Upper lobe of left lung (tissue), 6 donors: ENCODE measurements around the gene UTP25. TPM values are rescaled to one million over a fixed set of nuclear protein-coding genes. Genes with fewer than 3 reads are reported as not detected.

Experiments
- ATAC-seq, 2 donors: fragments of 200-7000 bp; cut with Tn5 transposase; one replicate each; pipeline ENCODE4 v1.9.1; 2022; ENCODE audit warnings: mild to moderate bottlenecking in 2 of 2, moderate library complexity in 2 of 2; ENCODE audit not compliant: low FRiP score in 2 of 2
- DNase-seq, 2 donors: peaks; one replicate each; pipeline ENCODE4 v3.0.0-alpha.2; 2019 to 2020
- H3K27ac ChIP-seq, 4 donors: fragments of 200-600 bp; sonication (generic); one replicate each; pipeline ENCODE4 v1.5.1; 2016 to 2019
- H3K27me3 ChIP-seq, 4 donors: fragments of 200-600 bp; sonication (generic); one replicate each; pipeline ENCODE4 v1.5.1; 2017 to 2019
- H3K36me3 ChIP-seq, 4 donors: fragments of 200-600 bp; sonication (generic); one replicate each; pipeline ENCODE4 v1.5.1; 2016 to 2019
- H3K4me1 ChIP-seq, 4 donors: fragments of 200-600 bp; sonication (generic); one replicate each; pipeline ENCODE4 v1.5.1; 2018 to 2019
- H3K4me3 ChIP-seq, 4 donors: fragments of 200-600 bp; sonication (generic); one replicate each; pipeline ENCODE4 v1.5.1; 2017 to 2019; ENCODE audit warnings: mild to moderate bottlenecking in 2 of 4, moderate library complexity in 1 of 4
- H3K9me3 ChIP-seq, 4 donors: fragments of 200-600 bp; sonication (generic); one replicate each; pipeline ENCODE4 v1.5.1; 2018 to 2019
- EP300 ChIP-seq, 4 donors: sonication (generic); formaldehyde crosslinking; IDR thresholded peaks; one replicate each; pipeline ENCODE4 v1.5.1; 2017; ENCODE audit warnings: antibody characterized with exemption in 4 of 4, control low read depth in 2 of 4
- POLR2A ChIP-seq, 4 donors: fragments of 450-650 bp; IDR thresholded peaks; one replicate each; pipeline ENCODE4 v1.5.1; 2016 to 2017; ENCODE audit warnings: antibody characterized with exemption in 4 of 4, mild to moderate bottlenecking in 2 of 4
- POLR2AphosphoS5 ChIP-seq, 2 donors: sonication (generic); formaldehyde crosslinking; IDR thresholded peaks; one replicate each; pipeline ENCODE4 v1.5.1; 2017; ENCODE audit warnings: antibody characterized with exemption in 2 of 2
- WGBS, 2 donors: methylation state at CpG; one replicate each; pipeline ENCODE4 v1.1.5; 2017 to 2018; 5-methylcytosine and 5-hydroxymethylcytosine counted together
- total RNA-seq, 6 donors: library from RNA; depleted of rRNA in 4 of 6; stranded (reverse); fragments of >200 nt in 4 of 6; gene quantifications; one replicate each; pipeline versions ENCODE4 v1.1.0 to v1.2.1, GENCODE V29; 2016 to 2021
- TF ChIP-seq, protein P1 (sequence below), 6 experiments: fragments of 450-650 bp in 4 of 6; fragments of 200-600 bp in 2 of 6; sonication (generic) in 2 of 6; IDR thresholded peaks; one replicate each; pipeline ENCODE4 v1.5.1; 2016 to 2019; ENCODE audit warnings: antibody characterized with exemption in 6 of 6
- donor health status: DM: no; HTN: no; CAD: no; lungs with moderate emphysema.
- donor health status: DM: no; HTN: yes; CAD: no; lungs with severe emphysema.

UTP25 gene
- total RNA-seq, 6 donors from 2014 or later: 2.4 to 9.4 (median 7.9) TPM

DNA sequence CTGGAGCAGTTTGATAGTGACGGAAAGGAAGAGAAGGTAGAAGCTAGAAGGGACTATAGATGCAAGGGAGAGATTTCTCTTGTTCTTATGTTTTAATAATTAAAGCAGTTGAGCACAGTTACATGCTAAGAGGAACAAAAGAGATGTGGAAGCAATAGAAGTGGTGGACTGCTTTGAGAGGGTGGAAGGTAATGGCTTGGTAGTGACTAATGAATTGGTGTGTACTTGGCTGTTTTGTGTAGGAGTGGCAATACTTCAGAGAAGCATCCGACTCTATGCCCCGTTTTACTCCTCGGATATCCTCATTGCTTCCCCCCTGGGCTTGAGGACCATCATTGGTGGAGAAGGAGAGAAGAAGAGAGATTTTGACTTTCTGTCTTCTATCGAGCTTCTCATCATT is 12.8 kb downstream of the UTP25 start:
- Histone ChIP-seq H3K27ac (no peak overlapping the region), H3K9me3 (no peaks in the 10 kb centered on the region), H3K27me3 (no peaks in the 10 kb centered on the region), H3K36me3 (peaks cover 11 to 97% (median 80%) of the 10 kb centered on the region in 4 donors), H3K4me1 (no peaks in the 10 kb centered on the region), H3K4me3 (no peak overlapping the region)
- ATAC-seq: no peak
- DNase-seq: no peak
- TF ChIP-seq, protein P1, sequence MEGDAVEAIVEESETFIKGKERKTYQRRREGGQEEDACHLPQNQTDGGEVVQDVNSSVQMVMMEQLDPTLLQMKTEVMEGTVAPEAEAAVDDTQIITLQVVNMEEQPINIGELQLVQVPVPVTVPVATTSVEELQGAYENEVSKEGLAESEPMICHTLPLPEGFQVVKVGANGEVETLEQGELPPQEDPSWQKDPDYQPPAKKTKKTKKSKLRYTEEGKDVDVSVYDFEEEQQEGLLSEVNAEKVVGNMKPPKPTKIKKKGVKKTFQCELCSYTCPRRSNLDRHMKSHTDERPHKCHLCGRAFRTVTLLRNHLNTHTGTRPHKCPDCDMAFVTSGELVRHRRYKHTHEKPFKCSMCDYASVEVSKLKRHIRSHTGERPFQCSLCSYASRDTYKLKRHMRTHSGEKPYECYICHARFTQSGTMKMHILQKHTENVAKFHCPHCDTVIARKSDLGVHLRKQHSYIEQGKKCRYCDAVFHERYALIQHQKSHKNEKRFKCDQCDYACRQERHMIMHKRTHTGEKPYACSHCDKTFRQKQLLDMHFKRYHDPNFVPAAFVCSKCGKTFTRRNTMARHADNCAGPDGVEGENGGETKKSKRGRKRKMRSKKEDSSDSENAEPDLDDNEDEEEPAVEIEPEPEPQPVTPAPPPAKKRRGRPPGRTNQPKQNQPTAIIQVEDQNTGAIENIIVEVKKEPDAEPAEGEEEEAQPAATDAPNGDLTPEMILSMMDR (IDR thresholded peaks at IDR 0.05): no peak
- TF ChIP-seq EP300 (IDR thresholded peaks at IDR 0.05) (no peak), POLR2A (IDR thresholded peaks at IDR 0.05) (no peak), POLR2AphosphoS5 (IDR thresholded peaks at IDR 0.05) (no peak)
- WGBS, 2 donors: 93 to 95% methylated on average over 5 of the region's 5 CpGs

DNA sequence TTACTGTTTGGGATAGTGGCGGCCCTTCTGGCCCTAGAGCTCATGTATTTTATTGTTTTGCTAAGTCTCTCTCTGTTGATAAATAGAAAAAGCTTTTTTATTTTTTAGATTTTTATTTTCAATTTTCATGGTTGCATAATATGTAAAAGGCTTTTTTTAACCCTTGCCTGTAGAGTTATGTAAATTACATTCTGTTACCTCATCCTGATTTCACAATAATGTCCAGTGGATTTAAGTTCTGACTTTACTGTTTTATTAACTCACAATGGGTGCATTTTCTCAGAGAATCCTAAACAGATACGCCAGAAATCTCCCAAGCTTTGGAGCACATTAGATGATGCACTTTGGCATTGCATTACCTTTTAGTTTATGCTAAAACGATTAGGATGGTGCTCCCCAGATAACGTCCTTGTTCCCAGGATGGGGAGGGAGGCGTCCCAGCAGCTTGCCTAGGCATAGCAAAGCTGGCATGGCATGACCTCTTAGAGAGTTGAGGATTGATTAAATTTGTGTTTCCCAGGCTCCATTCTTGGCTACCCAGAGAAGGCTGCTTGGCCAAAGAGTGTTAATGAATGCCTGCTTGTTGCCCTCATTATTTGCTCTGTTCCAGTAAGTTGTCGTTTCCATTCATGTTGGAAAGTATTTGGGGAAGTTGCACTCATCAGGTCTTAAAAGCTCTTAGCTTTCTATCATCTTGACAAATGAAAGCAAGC is 17.1 kb downstream of the UTP25 start:
- no peak overlapping the region for H3K4me3 ChIP-seq
- TF ChIP-seq POLR2A (IDR thresholded peaks at IDR 0.05): no peak
- TF ChIP-seq, protein P1 (IDR thresholded peaks at IDR 0.05): no peak
- no peak for TF ChIP-seq POLR2AphosphoS5 (IDR thresholded peaks at IDR 0.05)
- TF ChIP-seq EP300 (IDR thresholded peaks at IDR 0.05): no peak
- no peaks in the 10 kb centered on the region for H3K9me3 ChIP-seq
- no peaks in the 10 kb centered on the region for H3K4me1 ChIP-seq
- peaks cover 11 to 93% (median 55%) of the 10 kb centered on the region in 4 donors for H3K36me3 ChIP-seq
- no peaks in the 10 kb centered on the region for H3K27me3 ChIP-seq
- H3K27ac ChIP-seq: no peak overlapping the region
- WGBS, 2 donors: 73 to 81% methylated on average over 6 of the region's 6 CpGs
- ATAC-seq: no peak
- DNase-seq: no peak

DNA sequence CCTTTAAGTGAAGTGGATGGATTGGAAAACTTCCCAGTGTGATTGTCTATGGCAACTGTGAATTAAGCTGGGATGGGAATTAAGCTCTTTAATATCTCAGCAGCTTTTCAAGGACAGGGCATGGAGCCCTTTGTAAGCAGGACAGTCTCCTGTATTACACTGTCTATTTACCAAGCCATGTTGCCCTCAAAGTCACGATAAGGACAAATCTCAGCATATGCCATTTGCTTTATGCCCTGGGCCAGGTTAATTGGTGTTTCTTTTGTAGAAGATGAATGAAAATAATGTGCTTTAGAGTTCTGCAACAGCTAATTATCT is 17.6 kb downstream of the UTP25 start:
- TF ChIP-seq POLR2AphosphoS5 (IDR thresholded peaks at IDR 0.05): no peak
- TF ChIP-seq, protein P1 (IDR thresholded peaks at IDR 0.05): no peak
- no peak for TF ChIP-seq EP300 (IDR thresholded peaks at IDR 0.05)
- no peak for TF ChIP-seq POLR2A (IDR thresholded peaks at IDR 0.05)
- WGBS, 2 donors: 50 to 75% methylated on average over 1 of the region's 1 CpG
- H3K4me1 ChIP-seq: no peaks in the 10 kb centered on the region
- DNase-seq: no peak
- ATAC-seq: no peak
- H3K27ac ChIP-seq: no peak overlapping the region
- H3K36me3 ChIP-seq: peaks cover 11 to 93% (median 53%) of the 10 kb centered on the region in 4 donors
- no peak overlapping the region for H3K4me3 ChIP-seq
- H3K27me3 ChIP-seq: no peaks in the 10 kb centered on the region
- H3K9me3 ChIP-seq: no peaks in the 10 kb centered on the region

DNA sequence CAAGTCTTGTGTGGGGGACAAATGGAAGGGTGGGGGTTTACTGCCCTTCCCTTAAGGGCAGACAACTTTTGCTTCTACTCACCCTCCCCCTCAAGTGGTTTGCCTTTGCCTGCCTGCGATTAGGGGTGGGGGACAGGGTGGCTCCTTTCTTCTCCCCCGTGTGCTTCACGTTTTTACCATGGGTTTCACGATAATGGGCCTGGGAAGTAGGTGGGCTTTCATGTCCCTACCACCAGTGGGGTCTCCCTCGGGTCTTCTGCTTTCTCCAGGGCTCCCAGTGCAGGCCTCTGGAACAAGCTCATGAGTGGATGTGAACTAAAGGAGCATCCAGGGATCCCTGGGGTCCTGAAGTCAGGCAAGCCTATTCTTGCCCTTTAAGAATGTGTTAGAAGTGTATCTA is 21.6 kb downstream of the UTP25 start:
- TF ChIP-seq POLR2A (IDR thresholded peaks at IDR 0.05): no peak
- TF ChIP-seq, protein P1 (IDR thresholded peaks at IDR 0.05): no peak
- no peak for TF ChIP-seq POLR2AphosphoS5 (IDR thresholded peaks at IDR 0.05)
- no peak for TF ChIP-seq EP300 (IDR thresholded peaks at IDR 0.05)
- no peak for ATAC-seq
- no peak for DNase-seq
- Histone ChIP-seq H3K27ac (no peak overlapping the region), H3K36me3 (peaks cover 0 to 91% (median 44%) of the 10 kb centered on the region in 4 donors), H3K4me1 (no peaks in the 10 kb centered on the region), H3K4me3 (no peak overlapping the region), H3K9me3 (no peaks in the 10 kb centered on the region), H3K27me3 (no peaks in the 10 kb centered on the region)
- WGBS, 2 donors: 89 to 94% methylated on average over 5 of the region's 5 CpGs
